NT2/D1 (cell line): Measurements from ENCODE around the gene CYP19A1.

Source experiments
- DNase-seq: peaks from one replicate; pipeline ENCODE4 v3.0.0-alpha.2; 2011; ENCODE audit warnings: low read depth, low spot score
- H3K27me3 ChIP-seq: 2 replicates; pipeline ENCODE4 v1.6.0; 2011; ENCODE audit warnings: mild to moderate bottlenecking; ENCODE audit not compliant: insufficient read length, insufficient read depth
- H3K36me3 ChIP-seq: 2 replicates; pipeline ENCODE4 v1.6.1; 2011; ENCODE audit warnings: mild to moderate bottlenecking, low read length, mixed read lengths; ENCODE audit not compliant: insufficient read depth, insufficient read length
- H3K4me1 ChIP-seq: 2 replicates; pipeline ENCODE4 v1.5.1; 2011; ENCODE audit not compliant: insufficient read depth, insufficient read length
- H3K4me3 ChIP-seq: 2 replicates; pipeline ENCODE4 v1.5.1; 2011; ENCODE audit warnings: low read depth; ENCODE audit not compliant: insufficient read length
- H3K9ac ChIP-seq: 2 replicates; pipeline ENCODE4 v1.6.0; 2011; ENCODE audit warnings: low read depth; ENCODE audit not compliant: insufficient read length
- H3K9me3 ChIP-seq: 2 replicates; pipeline ENCODE4 v1.5.1; 2011; ENCODE audit warnings: mild to moderate bottlenecking, low read length; ENCODE audit not compliant: insufficient read depth
- SUZ12 ChIP-seq: IDR thresholded peaks from 2 replicates; pipeline ENCODE4 v1.6.1; 2011; ENCODE audit not compliant: insufficient read length, insufficient read depth; ENCODE audit errors: extremely low read depth
- YY1 ChIP-seq: IDR thresholded peaks from 2 replicates; pipeline ENCODE4 v1.6.1; 2011; ENCODE audit not compliant: insufficient read length, insufficient read depth
- ZNF274 ChIP-seq: IDR thresholded peaks from 2 replicates; pipeline ENCODE4 v1.6.1; 2011; ENCODE audit warnings: mild to moderate bottlenecking, low read depth, low read length

Gene CYP19A1

GRCh38 chr15:51379390-51379789, 41.0 kb upstream of the CYP19A1 start:
- Histone ChIP-seq H3K9me3 (no peaks in the 10 kb centered on the region; the same call in 1 of the 2 replicates), H3K9ac (no peak overlapping the region), H3K36me3 (no peaks in the 10 kb centered on the region), H3K4me1 (no peaks in the 10 kb centered on the region), H3K27me3 (no peaks in the 10 kb centered on the region), H3K4me3 (no peak overlapping the region)
- no peak for DNase-seq
- no peak for TF ChIP-seq ZNF274
- TF ChIP-seq SUZ12: no peak
- no peak for TF ChIP-seq YY1

DNA sequence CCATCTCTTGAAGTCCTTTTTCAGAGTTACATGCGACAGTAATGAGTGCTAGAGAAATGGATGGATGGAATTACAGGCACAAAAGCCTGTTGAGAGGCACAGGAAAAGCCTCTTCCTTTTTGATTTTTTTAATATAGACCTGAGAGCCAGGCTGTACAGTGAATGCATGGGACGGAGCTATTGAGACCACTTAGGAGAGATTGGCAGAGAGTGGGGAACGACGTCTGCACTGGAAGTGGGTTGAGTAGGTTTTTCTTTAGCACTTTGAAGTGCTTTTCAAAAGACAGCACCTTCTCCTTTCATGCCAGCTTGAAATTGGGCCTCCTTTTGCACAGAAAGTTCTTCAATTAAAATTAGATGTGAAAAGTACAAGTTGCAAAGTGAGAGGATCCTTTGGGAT, 40.0 kb upstream of the CYP19A1 start:
- no peaks in the 10 kb centered on the region for H3K4me1 ChIP-seq
- TF ChIP-seq ZNF274 (no peak), SUZ12 (no peak), YY1 (no peak)
- H3K36me3 ChIP-seq: no peaks in the 10 kb centered on the region
- no peak overlapping the region for H3K4me3 ChIP-seq
- no peaks in the 10 kb centered on the region for H3K27me3 ChIP-seq
- H3K9ac ChIP-seq: no peak overlapping the region
- DNase-seq: no peak
- no peaks in the 10 kb centered on the region for H3K9me3 ChIP-seq

DNA sequence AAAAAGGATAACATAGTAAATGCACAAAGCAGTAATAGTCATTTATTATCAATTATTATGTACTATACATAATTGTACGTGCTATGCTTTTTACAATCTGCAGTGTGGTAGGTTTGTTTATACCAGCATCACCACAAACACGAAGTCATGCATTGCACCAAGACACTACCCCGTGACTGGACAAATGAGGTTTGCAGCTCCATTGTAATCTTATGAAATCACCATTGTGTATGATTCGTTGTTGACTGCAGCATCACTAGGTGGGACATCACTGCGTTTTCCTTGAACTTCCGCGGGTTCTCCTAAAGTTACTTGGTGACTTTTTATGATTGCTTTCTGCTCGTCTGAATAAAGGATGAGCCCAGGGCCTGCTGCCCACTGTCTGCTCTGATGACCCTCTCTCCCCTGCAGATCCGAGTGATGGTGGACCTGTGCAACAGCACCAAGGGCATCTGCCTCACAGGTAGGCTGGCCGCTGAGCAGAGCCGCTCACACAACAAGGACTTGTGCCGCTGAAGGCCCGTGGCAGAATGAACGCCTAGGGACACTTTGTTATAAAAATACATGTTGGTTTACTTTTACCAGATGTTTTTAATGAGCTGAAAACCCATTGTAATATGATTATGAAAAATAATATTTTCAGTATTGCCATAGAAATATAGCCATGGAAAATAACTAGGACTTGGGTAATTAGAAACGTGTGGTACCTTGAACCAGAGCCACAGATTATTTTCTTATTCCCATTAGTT, 38.8 kb upstream of the CYP19A1 start:
- TF ChIP-seq ZNF274 (no peak), YY1 (no peak), SUZ12 (no peak)
- DNase-seq: no peak

DNA sequence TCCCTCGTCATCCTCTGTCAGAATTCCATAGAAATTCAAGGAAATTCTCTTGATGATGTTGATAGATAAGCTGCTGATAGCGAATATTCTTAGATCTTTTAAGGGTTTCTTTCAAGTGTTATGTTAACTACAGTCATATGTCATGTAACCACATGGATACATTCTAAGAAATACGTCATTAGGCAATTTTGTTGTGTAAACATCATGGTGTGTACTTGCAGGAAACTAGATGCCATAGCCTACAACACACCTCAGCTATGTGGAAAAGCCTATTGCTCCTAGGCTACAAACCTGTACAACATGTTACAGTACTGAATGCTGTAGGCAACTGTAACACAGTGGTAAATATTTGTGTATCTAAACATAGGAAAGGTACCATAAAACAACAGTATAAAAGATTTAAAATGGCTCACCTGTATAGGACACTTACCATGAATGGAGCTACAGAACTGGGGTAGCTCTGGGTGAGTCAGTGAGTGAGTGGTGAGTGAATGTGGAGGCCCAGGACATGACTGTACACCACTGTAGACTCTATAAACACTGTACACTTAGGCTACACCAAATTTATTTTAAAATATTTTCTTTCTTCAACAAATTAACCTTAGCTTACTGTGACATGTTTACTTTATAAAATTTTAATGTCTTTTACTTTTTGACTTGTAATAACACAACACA, 37.7 kb upstream of the CYP19A1 start:
- DNase-seq: no peak
- H3K9me3 ChIP-seq: no peaks in the 10 kb centered on the region
- no peaks in the 10 kb centered on the region for H3K27me3 ChIP-seq
- H3K4me1 ChIP-seq: no peaks in the 10 kb centered on the region
- H3K9ac ChIP-seq: no peak overlapping the region
- H3K4me3 ChIP-seq: no peak overlapping the region
- H3K36me3 ChIP-seq: no peaks in the 10 kb centered on the region
- TF ChIP-seq YY1: no peak
- TF ChIP-seq SUZ12: no peak
- no peak for TF ChIP-seq ZNF274

More for the DNA sequence above, 38.8 kb upstream of the CYP19A1 start:
- no peaks in the 10 kb centered on the region for H3K4me1 ChIP-seq
- no peak overlapping the region for H3K9ac ChIP-seq
- H3K27me3 ChIP-seq: no peaks in the 10 kb centered on the region
- H3K36me3 ChIP-seq: no peaks in the 10 kb centered on the region
- no peak overlapping the region for H3K4me3 ChIP-seq
- H3K9me3 ChIP-seq: no peaks in the 10 kb centered on the region

DNA sequence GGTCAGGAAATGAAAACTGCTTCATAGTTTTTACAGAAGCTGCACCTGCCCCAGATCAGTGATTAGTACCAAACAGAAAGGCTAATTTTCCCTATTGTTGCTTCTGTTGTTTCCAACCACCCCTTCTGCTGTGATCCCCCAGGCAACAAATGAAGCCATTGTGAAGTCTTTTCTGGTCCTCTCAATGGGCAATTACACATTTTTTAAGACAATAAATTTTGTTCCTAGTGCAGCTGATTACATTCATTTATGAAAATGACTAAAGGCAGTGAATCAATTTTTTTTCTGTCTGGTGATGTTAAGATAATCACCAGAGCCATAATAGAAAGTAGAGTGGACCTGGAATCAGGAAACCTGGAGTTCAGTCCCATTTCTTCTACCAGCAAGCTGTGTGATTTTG, 35.7 kb upstream of the CYP19A1 start:
- Histone ChIP-seq H3K4me3 (no peak overlapping the region), H3K27me3 (no peaks in the 10 kb centered on the region), H3K36me3 (no peaks in the 10 kb centered on the region), H3K9me3 (no peaks in the 10 kb centered on the region), H3K4me1 (no peaks in the 10 kb centered on the region), H3K9ac (no peak overlapping the region)
- no peak for TF ChIP-seq YY1
- no peak for DNase-seq

DNA sequence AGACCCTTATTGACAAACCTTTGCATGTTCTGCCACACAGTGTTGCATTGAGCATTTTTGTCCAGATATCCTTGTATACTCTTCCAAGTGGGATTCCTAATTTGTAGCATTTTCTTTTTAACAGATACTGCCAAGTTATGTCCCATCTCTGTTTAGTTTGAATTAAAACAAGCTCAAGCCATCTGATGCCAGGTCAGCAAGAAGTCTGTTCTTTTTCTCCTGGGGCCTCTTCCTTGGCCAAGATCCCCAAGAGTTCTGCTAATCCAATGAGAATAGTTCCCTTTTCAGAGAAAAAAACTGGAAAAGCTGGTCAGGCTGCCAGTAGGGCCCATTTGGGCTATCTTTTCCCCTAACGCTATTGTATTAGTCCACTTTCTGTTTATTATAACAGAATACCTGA, 32.9 kb upstream of the CYP19A1 start:
- H3K9me3 ChIP-seq: no peaks in the 10 kb centered on the region
- H3K27me3 ChIP-seq: no peaks in the 10 kb centered on the region
- H3K9ac ChIP-seq: no peak overlapping the region
- TF ChIP-seq ZNF274 (no peak), YY1 (no peak), SUZ12 (no peak)
- no peak overlapping the region for H3K4me3 ChIP-seq
- DNase-seq: no peak
- no peaks in the 10 kb centered on the region for H3K4me1 ChIP-seq
- H3K36me3 ChIP-seq: no peaks in the 10 kb centered on the region

DNA sequence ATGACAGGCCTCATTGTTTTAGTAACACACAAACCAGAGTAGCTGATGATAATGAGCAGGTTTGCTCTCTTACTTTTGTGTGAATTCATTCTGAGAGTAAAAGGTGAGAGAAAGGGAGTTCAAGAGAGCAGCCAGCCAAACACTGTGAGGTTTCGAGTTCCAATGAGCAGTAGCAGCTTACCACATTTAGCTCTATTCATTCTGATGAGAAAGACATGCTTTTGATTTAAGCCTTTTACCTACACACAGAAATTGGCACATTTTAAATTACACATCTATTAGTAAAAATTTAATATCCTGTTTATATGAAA, 31.0 kb upstream of the CYP19A1 start:
- H3K36me3 ChIP-seq: no peaks in the 10 kb centered on the region
- H3K9ac ChIP-seq: no peak overlapping the region
- no peaks in the 10 kb centered on the region for H3K4me1 ChIP-seq
- H3K27me3 ChIP-seq: no peaks in the 10 kb centered on the region
- no peak for DNase-seq
- TF ChIP-seq YY1: no peak
- TF ChIP-seq ZNF274: no peak
- TF ChIP-seq SUZ12: no peak
- no peak overlapping the region for H3K4me3 ChIP-seq
- no peaks in the 10 kb centered on the region for H3K9me3 ChIP-seq
